Loucy (cell line): ENCODE measurements around the gene TLR3.

Experiments used
- H2AFZ ChIP-seq: fragments of 200-600 bp; sonication (generic); 2 replicates; pipeline ENCODE4 v1.6.0; 2016; ENCODE audit warnings: antibody characterized with exemption, mild to moderate bottlenecking, low read length, moderate library complexity
- H3F3A ChIP-seq: fragments of 200-600 bp; 2 replicates; pipeline ENCODE4 v1.6.0; 2016; ENCODE audit warnings: antibody characterized with exemption, low read depth, mild to moderate bottlenecking
- H3K27me3 ChIP-seq: fragments of 200-600 bp; sonication (generic); 2 replicates; pipeline ENCODE4 v1.6.1; 2014; ENCODE audit warnings: low read length, mild to moderate bottlenecking; ENCODE audit not compliant: insufficient read depth, poor library complexity, severe bottlenecking
- H3K36me3 ChIP-seq: fragments of 200-600 bp; sonication (generic); 2 replicates; pipeline ENCODE4 v1.6.1; 2016; ENCODE audit warnings: low read length; ENCODE audit not compliant: insufficient read depth
- H3K4me1 ChIP-seq: fragments of 200-600 bp; sonication (generic); 2 replicates; pipeline ENCODE4 v1.5.1; 2014; ENCODE audit warnings: low read length, mild to moderate bottlenecking; ENCODE audit not compliant: insufficient read depth, poor library complexity, severe bottlenecking
- H3K4me2 ChIP-seq: fragments of 200-600 bp; sonication (generic); 2 replicates; pipeline ENCODE4 v1.6.0; 2014; ENCODE audit warnings: antibody characterized with exemption, low read length, low read depth, mild to moderate bottlenecking; ENCODE audit not compliant: poor library complexity, severe bottlenecking
- H3K4me3 ChIP-seq: fragments of 200-600 bp; sonication (generic); 2 replicates; pipeline ENCODE4 v1.5.1; 2014; ENCODE audit warnings: low read length, mild to moderate bottlenecking, mixed read lengths; ENCODE audit not compliant: poor library complexity, severe bottlenecking
- H3K79me2 ChIP-seq: fragments of 200-600 bp; sonication (generic); 2 replicates; pipeline ENCODE4 v1.6.1; 2014; ENCODE audit warnings: low read length; ENCODE audit not compliant: insufficient read depth
- H3K9ac ChIP-seq: fragments of 200-600 bp; sonication (generic); 2 replicates; pipeline ENCODE4 v1.6.0; 2014; ENCODE audit warnings: mild to moderate bottlenecking, low read depth, low read length, moderate library complexity; ENCODE audit not compliant: poor library complexity, severe bottlenecking
- H3K9me2 ChIP-seq: fragments of 200-600 bp; sonication (generic); replicated peaks from 2 replicates; pipeline ENCODE4 v1.6.1; 2016; ENCODE audit warnings: low read depth, low read length, mixed read lengths
- H3K9me3 ChIP-seq: fragments of 200-600 bp; sonication (generic); 2 replicates; pipeline ENCODE4 v1.6.1; 2014; ENCODE audit warnings: mild to moderate bottlenecking, antibody characterized with exemption, low read length, low read depth; ENCODE audit not compliant: insufficient read depth
- H4K20me1 ChIP-seq: fragments of 200-600 bp; sonication (generic); 2 replicates; pipeline ENCODE4 v1.6.0; 2014; ENCODE audit warnings: antibody characterized with exemption, low read length, mild to moderate bottlenecking; ENCODE audit not compliant: insufficient read depth, poor library complexity, severe bottlenecking
- EZH2phosphoT487 ChIP-seq: fragments of 200-600 bp; IDR thresholded peaks from 2 replicates; pipeline ENCODE4 v1.6.1; 2018; ENCODE audit warnings: antibody characterized with exemption, mild to moderate bottlenecking, moderate library complexity, borderline replicate concordance
- TF ChIP-seq, protein P1 (sequence below): fragments of 200-600 bp; sonication (generic); conservative IDR thresholded peaks from 2 replicates; pipeline ENCODE4 v1.5.1; 2014; ENCODE audit warnings: mild to moderate bottlenecking, antibody characterized with exemption, low read length

TLR3 gene

GRCh38 chr4:186107947-186108346 is 39.0 kb downstream of the TLR3 start:
- Histone ChIP-seq H3K36me3 (no peaks in the 10 kb centered on the region), H2AFZ (no peak overlapping the region), H4K20me1 (no peaks in the 10 kb centered on the region), H3K4me3 (no peak overlapping the region), H3K9ac (no peak overlapping the region), H3K9me2 (no peaks in the 10 kb centered on the region), H3K9me3 (no peaks in the 10 kb centered on the region), H3K4me1 (no peaks in the 10 kb centered on the region), H3F3A (no peaks in the 10 kb centered on the region), H3K4me2 (no peak overlapping the region), H3K79me2 (no peaks in the 10 kb centered on the region), H3K27me3 (no peaks in the 10 kb centered on the region)
- TF ChIP-seq, protein P1, sequence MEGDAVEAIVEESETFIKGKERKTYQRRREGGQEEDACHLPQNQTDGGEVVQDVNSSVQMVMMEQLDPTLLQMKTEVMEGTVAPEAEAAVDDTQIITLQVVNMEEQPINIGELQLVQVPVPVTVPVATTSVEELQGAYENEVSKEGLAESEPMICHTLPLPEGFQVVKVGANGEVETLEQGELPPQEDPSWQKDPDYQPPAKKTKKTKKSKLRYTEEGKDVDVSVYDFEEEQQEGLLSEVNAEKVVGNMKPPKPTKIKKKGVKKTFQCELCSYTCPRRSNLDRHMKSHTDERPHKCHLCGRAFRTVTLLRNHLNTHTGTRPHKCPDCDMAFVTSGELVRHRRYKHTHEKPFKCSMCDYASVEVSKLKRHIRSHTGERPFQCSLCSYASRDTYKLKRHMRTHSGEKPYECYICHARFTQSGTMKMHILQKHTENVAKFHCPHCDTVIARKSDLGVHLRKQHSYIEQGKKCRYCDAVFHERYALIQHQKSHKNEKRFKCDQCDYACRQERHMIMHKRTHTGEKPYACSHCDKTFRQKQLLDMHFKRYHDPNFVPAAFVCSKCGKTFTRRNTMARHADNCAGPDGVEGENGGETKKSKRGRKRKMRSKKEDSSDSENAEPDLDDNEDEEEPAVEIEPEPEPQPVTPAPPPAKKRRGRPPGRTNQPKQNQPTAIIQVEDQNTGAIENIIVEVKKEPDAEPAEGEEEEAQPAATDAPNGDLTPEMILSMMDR: no peak
- no peak for TF ChIP-seq EZH2phosphoT487

DNA sequence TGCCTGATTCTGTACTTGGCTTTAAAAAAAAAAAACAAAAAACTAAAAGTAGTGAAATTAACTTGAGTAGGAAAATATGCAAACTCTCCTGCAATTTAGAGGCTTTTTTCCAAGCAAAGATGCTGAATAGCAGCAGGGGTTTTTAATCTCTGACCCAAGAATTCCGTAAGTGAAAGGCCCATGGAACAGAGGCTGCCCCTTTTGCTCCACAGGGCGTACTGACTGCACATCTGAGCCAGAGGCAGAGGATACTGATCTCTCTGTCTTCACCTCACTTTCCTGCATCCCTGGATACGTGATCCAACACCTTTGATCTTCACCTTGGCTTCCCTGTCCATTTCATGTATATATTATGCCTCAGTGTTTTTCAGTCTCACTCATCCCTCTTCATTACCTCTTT is 39.4 kb downstream of the TLR3 start:
- Histone ChIP-seq H3K4me2 (no peak overlapping the region), H3K9ac (no peak overlapping the region), H4K20me1 (no peaks in the 10 kb centered on the region), H3F3A (no peaks in the 10 kb centered on the region), H3K4me3 (no peak overlapping the region), H3K36me3 (no peaks in the 10 kb centered on the region), H2AFZ (no peak overlapping the region), H3K9me3 (no peaks in the 10 kb centered on the region), H3K4me1 (no peaks in the 10 kb centered on the region), H3K9me2 (no peaks in the 10 kb centered on the region), H3K79me2 (no peaks in the 10 kb centered on the region), H3K27me3 (no peaks in the 10 kb centered on the region)
- TF ChIP-seq, protein P1: no peak
- no peak for TF ChIP-seq EZH2phosphoT487

DNA sequence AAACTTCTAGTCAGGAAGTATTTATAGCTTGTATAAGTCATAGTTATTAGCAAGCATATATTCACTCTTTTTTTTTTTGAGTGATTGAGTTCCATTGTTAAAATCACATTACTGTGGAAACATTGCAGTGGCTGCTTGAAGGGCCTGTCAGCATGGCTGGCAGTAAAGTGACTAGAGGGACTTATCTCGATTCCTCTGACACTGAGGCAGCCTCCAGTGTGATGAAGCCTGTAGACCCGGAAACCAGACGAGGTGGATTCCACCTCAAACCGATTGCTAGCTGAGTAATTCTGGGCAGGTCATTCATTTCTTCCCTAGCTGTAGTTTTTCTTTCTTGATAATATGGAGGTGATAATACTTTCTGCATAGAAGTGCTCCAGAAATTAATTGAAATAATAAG is 40.3 kb downstream of the TLR3 start:
- Histone ChIP-seq H3F3A (no peaks in the 10 kb centered on the region), H3K9ac (no peak overlapping the region), H3K27me3 (no peaks in the 10 kb centered on the region), H3K9me2 (no peaks in the 10 kb centered on the region), H3K9me3 (no peaks in the 10 kb centered on the region), H3K4me1 (no peaks in the 10 kb centered on the region), H4K20me1 (no peaks in the 10 kb centered on the region), H3K4me2 (no peak overlapping the region), H3K79me2 (no peaks in the 10 kb centered on the region), H3K4me3 (no peak overlapping the region), H3K36me3 (no peaks in the 10 kb centered on the region), H2AFZ (no peak overlapping the region)
- TF ChIP-seq, protein P1: no peak
- no peak for TF ChIP-seq EZH2phosphoT487
